WERI-Rb-1 (cell line): ENCODE results near the gene EVC2.
"Not testable (repeated sequence)": the region's sequence is repeated elsewhere in the genome, so short reads cannot be mapped to it uniquely, and the experiment has no call there.

Source experiments
- DNase-seq: peaks from one replicate; pipeline ENCODE4 v3.0.0-alpha.2; 2020
- H3K27ac ChIP-seq: fragments of 250-450 bp; sonication (Bioruptor Pico); 2 replicates; pipeline ENCODE4 v1.5.1; 2020; ENCODE audit warnings: mild to moderate bottlenecking, moderate library complexity
- H3K27me3 ChIP-seq: fragments of 250-450 bp; sonication (Bioruptor Pico); 2 replicates; pipeline ENCODE4 v1.5.1; 2021; ENCODE audit warnings: mild to moderate bottlenecking, low read depth, moderate library complexity; ENCODE audit not compliant: insufficient read depth, severe bottlenecking
- H3K36me3 ChIP-seq: fragments of 250-450 bp; sonication (Bioruptor Pico); 2 replicates; pipeline ENCODE4 v1.5.1; 2020; ENCODE audit warnings: mild to moderate bottlenecking, moderate library complexity
- H3K4me3 ChIP-seq: 2 replicates; pipeline ENCODE4 v1.5.1; 2011; ENCODE audit warnings: low read depth, mild to moderate bottlenecking, control low read depth, low read length
- H3K9me3 ChIP-seq: fragments of 250-450 bp; sonication (Bioruptor Pico); 2 replicates; pipeline ENCODE4 v1.5.1; 2021; ENCODE audit warnings: mild to moderate bottlenecking, moderate library complexity; ENCODE audit not compliant: severe bottlenecking
- CTCF ChIP-seq: IDR thresholded peaks from 2 replicates; pipeline ENCODE4 v1.5.1; 2011; ENCODE audit warnings: low read depth, mild to moderate bottlenecking, control low read depth, inconsistent platforms, low read length

Gene EVC2

GRCh38 chr4:5609306-5610007 is 98.9 kb downstream of the EVC2 start:
- no peak overlapping the region for H3K4me3 ChIP-seq
- DNase-seq: no peak
- no peak for TF ChIP-seq CTCF

GRCh38 chr4:5593828-5594227 is 114.5 kb downstream of the EVC2 start:
- H3K36me3 ChIP-seq, H3K27ac ChIP-seq: not testable (repeated sequence)

More at GRCh38 chr4:5609306-5610007, 98.9 kb downstream of the EVC2 start:
- Histone ChIP-seq H3K36me3 (no peaks in the 10 kb centered on the region), H3K27me3 (no peaks in the 10 kb centered on the region), H3K9me3 (peaks cover 5% of the 10 kb centered on the region), H3K27ac (no peak overlapping the region)

GRCh38 chr4:5592272-5592671 is 116.1 kb downstream of the EVC2 start:
- no peaks in the 10 kb centered on the region for H3K27me3 ChIP-seq
- H3K9me3 ChIP-seq: peaks cover 10% of the 10 kb centered on the region
- no peaks in the 10 kb centered on the region for H3K36me3 ChIP-seq
- H3K27ac ChIP-seq: no peak overlapping the region
- DNase-seq: no peak
- no peak for TF ChIP-seq CTCF
- H3K4me3 ChIP-seq: no peak overlapping the region

More at GRCh38 chr4:5593828-5594227, 114.5 kb downstream of the EVC2 start:
- not testable (repeated sequence) for H3K4me3 ChIP-seq, H3K9me3 ChIP-seq, DNase-seq, H3K27me3 ChIP-seq

- DNase-seq: no peak
- Histone ChIP-seq H3K27ac (no peak overlapping the region), H3K36me3 (no peaks in the 10 kb centered on the region), H3K27me3 (no peaks in the 10 kb centered on the region), H3K4me3 (no peak overlapping the region), H3K9me3 (peaks cover 10% of the 10 kb centered on the region)
- no peak for TF ChIP-seq CTCF
Measured at GRCh38 chr4:5589495-5589894, 118.9 kb downstream of the EVC2 start.

- Histone ChIP-seq H3K9me3 (peaks cover 8% of the 10 kb centered on the region), H3K4me3 (no peak overlapping the region), H3K27ac (no peak overlapping the region), H3K27me3 (no peaks in the 10 kb centered on the region), H3K36me3 (no peaks in the 10 kb centered on the region)
- DNase-seq: no peak
- no peak for TF ChIP-seq CTCF
Measured at GRCh38 chr4:5588046-5588445, 120.3 kb downstream of the EVC2 start.

- Histone ChIP-seq H3K27me3 (no peaks in the 10 kb centered on the region), H3K4me3 (no peak overlapping the region), H3K36me3 (no peaks in the 10 kb centered on the region), H3K27ac (no peak overlapping the region), H3K9me3 (no peaks in the 10 kb centered on the region)
- TF ChIP-seq CTCF: no peak
- DNase-seq: no peak
Measured at GRCh38 chr4:5575941-5576340, 132.4 kb downstream of the EVC2 start.
